ENCODE measurements around the gene MED13L.

MED13L gene

DNA sequence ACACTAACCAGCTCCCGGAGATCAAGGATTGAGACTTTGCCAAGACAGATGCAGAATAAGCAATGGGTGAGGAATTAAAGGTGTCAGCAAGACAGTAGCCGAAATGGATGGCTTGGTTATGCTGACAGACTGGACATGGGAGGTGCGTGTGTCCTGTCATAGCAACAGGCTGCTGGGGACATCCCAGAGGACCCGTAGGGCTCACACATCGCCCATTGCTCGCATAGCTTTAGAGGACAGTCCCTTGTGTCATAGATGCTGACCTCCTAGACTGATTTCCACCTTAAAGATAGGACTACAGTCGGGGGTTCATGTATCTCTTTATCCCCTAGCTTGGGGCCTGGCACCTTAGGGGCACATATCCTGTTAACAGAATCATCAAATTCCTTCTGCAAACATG lies 324.5 kb downstream of the MED13L start:
- DNase-seq (ENCODE audit: low read depth, low spot score), result no peak
- H3K9ac ChIP-seq (ENCODE audit: insufficient read length, low read depth), result no peak overlapping the region
- H3K4me3 ChIP-seq (ENCODE audit: insufficient read length, low read depth), result no peak overlapping the region
- H3K9me3 ChIP-seq (ENCODE audit: insufficient read depth, low read length), result no peaks in the 10 kb centered on the region
- peaks cover 9% of the 10 kb centered on the region for H3K36me3 ChIP-seq (ENCODE audit: insufficient read depth, insufficient read length, low read length)
- no peaks in the 10 kb centered on the region for H3K4me1 ChIP-seq (ENCODE audit: insufficient read depth, insufficient read length)
- TF ChIP-seq YY1 (IDR thresholded peaks at IDR 0.05; ENCODE audit: insufficient read depth, insufficient read length) (no peak), ZNF274 (IDR thresholded peaks at IDR 0.05; ENCODE audit: low read depth, low read length) (no peak), SUZ12 (IDR thresholded peaks at IDR 0.05; ENCODE audit: extremely low read depth, insufficient read depth, insufficient read length) (no peak)
- no peaks in the 10 kb centered on the region for H3K27me3 ChIP-seq (ENCODE audit: insufficient read depth, insufficient read length)

DNA sequence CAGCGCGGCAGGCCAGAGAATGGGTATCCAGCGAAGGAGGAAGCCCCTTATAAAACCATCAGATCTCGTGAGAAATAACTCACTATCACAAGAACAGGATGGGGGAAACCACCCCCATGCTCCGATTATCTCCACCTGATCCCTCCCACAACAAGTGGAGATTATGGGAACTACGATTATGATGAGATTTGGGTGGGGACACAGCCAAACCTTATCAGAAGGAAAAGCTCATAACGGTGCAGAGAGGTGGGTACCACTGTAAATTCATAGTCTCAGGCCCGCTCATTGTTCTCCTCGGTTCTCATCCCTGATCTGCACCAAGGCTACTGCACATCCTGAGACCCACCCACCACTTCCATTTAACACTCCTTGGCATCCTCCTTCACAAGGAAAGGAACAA lies 326.5 kb downstream of the MED13L start:
- Histone ChIP-seq H3K36me3 (ENCODE audit: insufficient read depth, insufficient read length, low read length) (no peaks in the 10 kb centered on the region), H3K4me3 (ENCODE audit: insufficient read length, low read depth) (no peak overlapping the region), H3K9ac (ENCODE audit: insufficient read length, low read depth) (no peak overlapping the region), H3K4me1 (ENCODE audit: insufficient read depth, insufficient read length) (no peaks in the 10 kb centered on the region), H3K9me3 (ENCODE audit: insufficient read depth, low read length) (no peaks in the 10 kb centered on the region), H3K27me3 (ENCODE audit: insufficient read depth, insufficient read length) (no peaks in the 10 kb centered on the region)
- no peak for TF ChIP-seq ZNF274 (IDR thresholded peaks at IDR 0.05; ENCODE audit: low read depth, low read length)
- no peak for TF ChIP-seq SUZ12 (IDR thresholded peaks at IDR 0.05; ENCODE audit: extremely low read depth, insufficient read depth, insufficient read length)
- TF ChIP-seq YY1 (IDR thresholded peaks at IDR 0.05; ENCODE audit: insufficient read depth, insufficient read length), result no peak
- DNase-seq (ENCODE audit: low read depth, low spot score), result no peak

DNA sequence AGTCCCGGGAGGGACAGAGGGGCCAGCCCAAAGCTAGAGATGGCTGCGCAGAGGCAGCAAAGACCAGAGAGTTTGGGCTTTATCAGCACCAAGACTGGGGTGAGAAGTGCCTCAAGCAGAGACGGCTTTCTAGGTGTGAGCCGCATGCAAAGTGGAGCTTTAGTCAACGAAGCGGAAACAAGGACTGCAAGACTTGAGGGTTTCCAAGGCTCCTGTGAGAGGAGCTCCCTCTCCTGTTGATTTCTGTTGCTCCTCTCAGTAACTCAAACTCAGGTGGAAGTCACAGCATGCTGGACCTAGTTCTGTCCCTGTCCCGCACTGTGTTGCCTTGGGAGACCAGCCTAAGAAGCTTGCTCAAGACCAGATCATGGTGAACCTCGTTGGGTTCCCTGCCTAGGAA lies 327.8 kb downstream of the MED13L start:
- Histone ChIP-seq H3K27me3 (ENCODE audit: insufficient read depth, insufficient read length) (no peaks in the 10 kb centered on the region), H3K4me3 (ENCODE audit: insufficient read length, low read depth) (no peak overlapping the region), H3K9ac (ENCODE audit: insufficient read length, low read depth) (no peak overlapping the region), H3K9me3 (ENCODE audit: insufficient read depth, low read length) (no peaks in the 10 kb centered on the region), H3K4me1 (ENCODE audit: insufficient read depth, insufficient read length) (no peaks in the 10 kb centered on the region), H3K36me3 (ENCODE audit: insufficient read depth, insufficient read length, low read length) (no peaks in the 10 kb centered on the region)
- TF ChIP-seq YY1 (IDR thresholded peaks at IDR 0.05; ENCODE audit: insufficient read depth, insufficient read length) (no peak), SUZ12 (IDR thresholded peaks at IDR 0.05; ENCODE audit: extremely low read depth, insufficient read depth, insufficient read length) (no peak), ZNF274 (IDR thresholded peaks at IDR 0.05; ENCODE audit: low read depth, low read length) (no peak)
- no peak for DNase-seq (ENCODE audit: low read depth, low spot score)

- Histone ChIP-seq H3K9ac (ENCODE audit: insufficient read length, low read depth) (no peak overlapping the region), H3K4me1 (ENCODE audit: insufficient read depth, insufficient read length) (no peaks in the 10 kb centered on the region), H3K27me3 (ENCODE audit: insufficient read depth, insufficient read length) (no peaks in the 10 kb centered on the region), H3K9me3 (ENCODE audit: insufficient read depth, low read length) (no peaks in the 10 kb centered on the region), H3K4me3 (ENCODE audit: insufficient read length, low read depth) (no peak overlapping the region), H3K36me3 (ENCODE audit: insufficient read depth, insufficient read length, low read length) (no peaks in the 10 kb centered on the region)
- TF ChIP-seq ZNF274 (IDR thresholded peaks at IDR 0.05; ENCODE audit: low read depth, low read length) (no peak), SUZ12 (IDR thresholded peaks at IDR 0.05; ENCODE audit: extremely low read depth, insufficient read depth, insufficient read length) (no peak), YY1 (IDR thresholded peaks at IDR 0.05; ENCODE audit: insufficient read depth, insufficient read length) (no peak)
- DNase-seq (ENCODE audit: low read depth, low spot score), result no peak
Observed at GRCh38 chr12:115947696-115948062, 329.8 kb downstream of the MED13L start.

DNA sequence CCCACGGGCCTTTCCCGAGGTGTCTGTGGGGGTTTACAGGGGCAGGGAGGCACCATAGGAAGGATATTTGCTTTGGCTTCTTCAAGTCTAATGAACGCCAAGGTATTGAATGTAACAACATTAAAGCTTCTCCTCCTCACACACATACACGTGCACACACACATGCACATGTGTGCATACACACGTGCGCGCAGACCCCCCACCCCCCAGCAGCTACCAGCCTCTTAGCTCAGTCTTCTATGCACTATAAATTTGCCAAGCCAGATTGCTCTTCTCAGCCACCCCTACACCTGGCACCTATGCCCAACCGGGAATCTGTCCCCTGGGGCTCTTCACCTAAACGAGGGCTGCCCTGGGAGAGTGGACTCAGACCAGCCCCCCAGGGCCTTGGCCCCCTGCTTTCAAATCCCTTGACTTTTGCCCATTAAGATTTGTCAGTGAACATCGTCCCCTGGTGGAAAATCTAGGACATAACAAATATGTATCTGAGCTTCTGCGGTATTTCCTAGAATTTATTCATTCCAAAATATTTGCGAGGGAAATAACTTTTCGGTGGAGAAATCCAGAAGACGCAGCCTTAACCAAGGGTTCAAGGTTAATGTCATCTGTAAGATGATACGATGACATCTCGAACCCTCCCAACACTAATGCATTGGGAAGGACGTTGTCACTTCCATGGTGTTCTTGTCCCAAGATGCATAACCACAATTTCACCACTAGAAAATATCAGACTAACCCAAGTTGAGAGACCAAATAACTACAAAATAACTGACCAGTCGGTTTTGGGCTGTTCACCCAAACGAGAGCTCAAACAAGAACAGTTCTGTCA lies 330.4 kb downstream of the MED13L start:
- no peaks in the 10 kb centered on the region for H3K9me3 ChIP-seq (ENCODE audit: insufficient read depth, low read length)
- no peaks in the 10 kb centered on the region for H3K27me3 ChIP-seq (ENCODE audit: insufficient read depth, insufficient read length)
- no peak for TF ChIP-seq SUZ12 (IDR thresholded peaks at IDR 0.05; ENCODE audit: extremely low read depth, insufficient read depth, insufficient read length)
- TF ChIP-seq ZNF274 (IDR thresholded peaks at IDR 0.05; ENCODE audit: low read depth, low read length), result no peak
- TF ChIP-seq YY1 (IDR thresholded peaks at IDR 0.05; ENCODE audit: insufficient read depth, insufficient read length), result no peak
- no peak overlapping the region for H3K4me3 ChIP-seq (ENCODE audit: insufficient read length, low read depth)
- H3K4me1 ChIP-seq (ENCODE audit: insufficient read depth, insufficient read length), result no peaks in the 10 kb centered on the region
- DNase-seq (ENCODE audit: low read depth, low spot score), result no peak
- no peak overlapping the region for H3K9ac ChIP-seq (ENCODE audit: insufficient read length, low read depth)
- H3K36me3 ChIP-seq (ENCODE audit: insufficient read depth, insufficient read length, low read length), result no peaks in the 10 kb centered on the region

GRCh38 chr12:115946092-115946491 lies 331.4 kb downstream of the MED13L start:
- no peaks in the 10 kb centered on the region for H3K4me1 ChIP-seq (ENCODE audit: insufficient read depth, insufficient read length)
- H3K9me3 ChIP-seq (ENCODE audit: insufficient read depth, low read length), result no peaks in the 10 kb centered on the region
- no peak for TF ChIP-seq YY1 (IDR thresholded peaks at IDR 0.05; ENCODE audit: insufficient read depth, insufficient read length)
- no peak for TF ChIP-seq SUZ12 (IDR thresholded peaks at IDR 0.05; ENCODE audit: extremely low read depth, insufficient read depth, insufficient read length)
- no peak for TF ChIP-seq ZNF274 (IDR thresholded peaks at IDR 0.05; ENCODE audit: low read depth, low read length)
- no peak for DNase-seq (ENCODE audit: low read depth, low spot score)
- H3K27me3 ChIP-seq (ENCODE audit: insufficient read depth, insufficient read length), result no peaks in the 10 kb centered on the region
- no peak overlapping the region for H3K4me3 ChIP-seq (ENCODE audit: insufficient read length, low read depth)
- H3K9ac ChIP-seq (ENCODE audit: insufficient read length, low read depth), result no peak overlapping the region
- H3K36me3 ChIP-seq (ENCODE audit: insufficient read depth, insufficient read length, low read length), result no peaks in the 10 kb centered on the region

GRCh38 chr12:115945491-115945885 lies 332.0 kb downstream of the MED13L start:
- Histone ChIP-seq H3K36me3 (ENCODE audit: insufficient read depth, insufficient read length, low read length) (no peaks in the 10 kb centered on the region), H3K27me3 (ENCODE audit: insufficient read depth, insufficient read length) (no peaks in the 10 kb centered on the region), H3K9me3 (ENCODE audit: insufficient read depth, low read length) (no peaks in the 10 kb centered on the region), H3K4me1 (ENCODE audit: insufficient read depth, insufficient read length) (no peaks in the 10 kb centered on the region), H3K9ac (ENCODE audit: insufficient read length, low read depth) (no peak overlapping the region), H3K4me3 (ENCODE audit: insufficient read length, low read depth) (no peak overlapping the region)
- TF ChIP-seq SUZ12 (IDR thresholded peaks at IDR 0.05; ENCODE audit: extremely low read depth, insufficient read depth, insufficient read length), result no peak
- TF ChIP-seq YY1 (IDR thresholded peaks at IDR 0.05; ENCODE audit: insufficient read depth, insufficient read length), result no peak
- no peak for TF ChIP-seq ZNF274 (IDR thresholded peaks at IDR 0.05; ENCODE audit: low read depth, low read length)
- DNase-seq (ENCODE audit: low read depth, low spot score), result no peak

Data from NT2/D1 (cell line).